Pons (tissue), 1 donor: ENCODE measurements around the gene PTPRN2.
"Not testable (repeated sequence)": the region's sequence is repeated elsewhere in the genome, so short reads cannot be mapped to it uniquely, and the experiment has no call there.

Experiments
- DNase-seq: peaks from one replicate; pipeline ENCODE4 v3.0.0-alpha.2; 2016; ENCODE audit warnings: low spot score

PTPRN2 gene

DNA sequence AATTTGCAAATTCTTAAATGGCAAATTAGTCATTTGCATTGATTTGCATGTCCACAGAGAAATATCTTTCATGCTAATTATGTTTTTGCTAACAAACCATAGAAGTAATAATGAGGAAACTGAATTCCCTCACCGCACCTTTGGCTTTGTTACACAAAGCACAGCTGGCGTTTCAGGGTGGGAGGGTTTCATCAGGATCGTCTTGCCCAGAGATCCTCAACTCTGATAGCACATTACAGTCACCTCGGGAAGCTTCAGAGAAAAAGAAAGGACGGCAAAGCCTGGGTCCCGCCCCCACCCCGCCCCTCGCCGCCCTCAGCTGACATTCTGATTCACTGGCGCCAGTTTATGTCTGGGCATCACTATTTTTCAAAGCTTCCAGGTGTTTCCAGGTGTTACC, 119.4 kb downstream of the PTPRN2 start:
- no peak for DNase-seq

DNA sequence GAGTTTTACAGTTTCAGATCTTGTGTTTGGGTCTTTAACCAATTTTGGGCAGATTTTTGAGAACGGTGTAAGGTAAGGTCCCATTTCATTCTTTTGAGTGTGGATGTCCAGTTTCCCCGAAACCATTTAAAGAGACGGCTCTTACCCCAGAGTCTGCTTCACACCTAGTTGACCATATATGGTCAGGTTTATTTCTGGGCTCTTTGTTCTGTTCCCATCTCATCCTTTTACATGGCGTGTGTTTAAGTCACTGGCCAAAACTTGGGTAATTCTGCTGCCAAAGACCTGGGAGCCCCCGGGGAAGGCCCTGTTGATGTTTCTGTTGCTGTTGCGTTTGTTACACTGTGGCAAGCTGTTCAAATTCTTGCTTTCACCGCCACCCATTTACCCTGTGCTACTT, 120.1 kb downstream of the PTPRN2 start:
- no peak for DNase-seq

- DNase-seq: no peak
These were observed 124.3 kb downstream of the PTPRN2 start for GRCh38 chr7:158463317-158463716.

DNA sequence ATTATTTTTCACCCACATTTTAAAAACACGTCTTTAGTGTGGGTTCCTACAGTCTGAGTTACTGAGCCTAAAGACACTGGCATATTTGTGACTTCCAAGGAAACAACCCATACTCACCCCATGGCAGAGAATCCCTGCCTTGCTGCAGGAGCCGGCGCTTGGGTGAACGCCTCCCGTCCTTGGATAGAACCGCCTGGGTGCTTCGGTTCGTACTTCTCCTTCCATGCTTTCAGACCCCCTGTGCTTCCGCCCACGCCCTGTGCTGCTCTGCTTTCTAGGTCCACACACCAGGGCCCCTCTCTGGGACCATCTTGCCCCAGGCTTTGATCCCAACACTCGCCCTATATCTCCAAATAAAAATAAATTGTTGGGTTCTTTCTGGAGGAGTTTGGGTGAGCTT, 125.8 kb downstream of the PTPRN2 start:
- no peak for DNase-seq

- DNase-seq: no peak
These were observed 127.0 kb downstream of the PTPRN2 start for GRCh38 chr7:158460665-158461064.

DNA sequence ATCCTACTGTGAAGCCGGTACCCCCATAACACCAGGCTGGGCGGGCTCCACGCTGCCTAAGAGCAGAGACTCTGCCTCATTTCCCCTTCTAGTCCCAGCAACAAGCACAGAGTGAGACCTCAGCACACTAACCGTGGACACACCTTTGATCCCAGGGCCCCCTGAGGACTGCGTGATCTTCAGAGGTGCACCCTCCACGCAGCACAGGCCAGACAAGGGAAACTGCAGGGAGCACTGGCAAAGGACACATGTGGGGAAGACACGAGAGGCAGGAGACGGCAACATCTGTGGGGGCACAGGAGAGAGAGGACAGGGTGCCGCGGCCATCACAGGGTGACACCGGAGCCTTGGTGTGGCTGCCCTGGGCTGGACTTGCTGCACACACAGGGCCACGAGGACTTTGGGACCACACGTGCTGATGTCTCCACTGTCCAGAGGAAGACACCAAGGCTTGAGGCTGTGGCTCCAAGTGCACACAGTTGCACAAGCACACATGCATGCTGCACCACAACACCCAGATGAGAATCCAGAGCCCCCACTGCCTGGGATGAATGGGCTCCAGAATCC, 128.8 kb downstream of the PTPRN2 start:
- no peak for DNase-seq

GRCh38 chr7:158458096-158458495, 129.5 kb downstream of the PTPRN2 start:
- no peak for DNase-seq

DNA sequence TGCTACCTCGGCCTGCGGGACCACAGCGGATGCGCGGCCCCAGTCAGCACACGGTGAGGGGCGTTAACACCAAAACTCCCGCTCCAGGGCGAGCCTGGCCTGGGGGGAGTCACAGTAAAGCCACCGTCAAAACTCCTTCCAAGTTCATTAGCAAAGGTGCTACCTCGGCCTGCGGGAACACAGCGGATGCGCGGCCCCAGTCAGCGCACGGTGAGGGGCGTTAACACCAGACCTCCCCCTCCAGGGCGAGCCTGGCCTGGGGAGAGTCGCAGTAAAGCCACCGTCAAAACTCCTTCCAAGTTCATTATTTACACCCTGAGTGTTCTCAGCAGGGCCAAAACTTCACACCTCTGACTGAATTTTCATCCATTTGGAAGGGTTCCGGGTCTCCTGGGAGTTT, 130.0 kb downstream of the PTPRN2 start:
- not testable (repeated sequence) for DNase-seq

GRCh38 chr7:158454631-158455030, 133.0 kb downstream of the PTPRN2 start:
- DNase-seq: no peak

- DNase-seq: no peak
These were observed 134.0 kb downstream of the PTPRN2 start for GRCh38 chr7:158453663-158454062.

- DNase-seq: no peak
These were observed 135.3 kb downstream of the PTPRN2 start for GRCh38 chr7:158452331-158452730.

DNA sequence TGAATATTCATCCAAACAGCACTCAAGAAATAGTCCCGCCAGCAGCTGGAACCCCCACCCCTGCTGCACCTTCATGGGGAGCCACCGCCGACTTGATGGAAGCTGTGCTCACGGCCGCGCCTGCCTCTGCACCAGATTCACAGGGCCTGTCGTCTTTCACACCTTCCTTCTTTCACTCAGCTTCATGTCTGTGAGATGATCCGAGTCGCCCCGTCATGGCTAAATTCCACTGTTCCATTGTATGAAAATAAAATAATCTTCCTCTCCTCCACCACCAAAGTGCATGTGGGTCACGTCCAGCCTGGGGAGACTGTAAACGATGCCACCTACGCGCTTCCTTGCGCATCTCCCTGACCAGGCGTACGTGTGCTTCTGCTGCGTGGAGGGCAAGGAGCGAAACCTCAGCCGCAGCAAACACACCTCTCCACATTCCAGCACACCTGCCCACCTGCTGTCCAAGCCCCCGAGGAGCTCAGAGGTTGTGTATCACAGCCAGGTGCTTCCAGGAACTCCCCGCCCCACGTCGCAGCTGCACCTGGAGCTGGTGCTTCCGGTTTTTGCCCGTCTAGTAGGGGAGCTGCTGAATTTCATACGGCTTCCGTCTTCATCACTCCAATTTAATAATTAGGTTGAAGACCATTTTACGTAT, 137.0 kb downstream of the PTPRN2 start:
- no peak for DNase-seq

DNA sequence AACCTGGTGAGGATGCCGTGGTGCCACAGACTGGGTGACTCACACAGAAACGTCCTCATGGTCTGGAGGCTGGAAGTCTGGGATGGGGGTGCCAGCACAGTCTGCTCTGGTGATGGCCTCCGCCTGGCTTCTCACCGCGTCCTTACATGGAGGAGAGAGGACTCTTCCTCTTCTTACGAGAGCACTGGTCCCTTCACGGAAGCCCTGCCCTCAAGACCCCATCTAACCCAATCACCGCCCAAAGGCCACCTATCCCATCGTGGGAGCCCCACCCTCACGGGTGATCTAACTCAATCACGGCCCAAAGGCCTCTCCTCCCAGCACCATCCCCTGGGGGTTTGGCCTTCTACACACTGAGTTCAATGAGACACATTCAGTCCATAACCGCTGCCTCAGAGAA, 137.7 kb downstream of the PTPRN2 start:
- no peak for DNase-seq

- DNase-seq: no peak
These were observed 138.4 kb downstream of the PTPRN2 start for GRCh38 chr7:158449266-158449665.

DNA sequence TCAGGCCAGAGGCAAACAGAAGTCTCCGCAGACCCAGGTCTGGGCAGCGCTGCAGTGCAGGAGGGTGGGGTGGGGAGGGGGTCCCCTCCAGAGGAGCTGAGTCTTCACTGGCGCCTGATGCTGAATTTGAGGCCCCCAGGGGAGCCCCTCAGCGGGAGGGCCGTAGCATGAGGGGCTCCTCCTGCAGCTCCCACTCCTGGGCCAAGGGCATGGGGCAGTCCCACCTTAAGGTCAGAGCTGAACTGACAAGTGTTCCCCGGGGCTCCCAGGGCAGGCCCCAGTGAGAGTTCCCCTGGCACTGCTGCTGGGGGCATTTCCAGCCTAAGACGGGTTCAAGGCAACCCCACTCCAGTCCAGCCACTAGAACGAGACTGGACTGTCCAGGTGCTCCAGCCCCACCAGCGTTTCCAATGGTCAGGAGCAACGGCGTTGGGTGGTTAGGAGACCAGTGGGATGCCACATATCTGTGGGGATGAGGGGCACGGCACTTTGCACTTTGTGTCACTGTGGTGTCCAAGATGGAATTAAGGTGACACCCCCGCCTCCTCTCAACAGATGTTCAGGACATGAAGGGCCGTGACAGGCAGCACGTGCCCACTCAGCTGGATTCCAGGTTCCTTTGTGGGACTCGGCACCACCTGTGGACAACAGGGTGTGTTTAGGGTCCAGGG, 139.1 kb downstream of the PTPRN2 start:
- no peak for DNase-seq

GRCh38 chr7:158447506-158448171, 140.0 kb downstream of the PTPRN2 start:
- no peak for DNase-seq

- no peak for DNase-seq
These were observed 140.5 kb downstream of the PTPRN2 start for GRCh38 chr7:158447151-158447505.

GRCh38 chr7:158446706-158447105, 140.9 kb downstream of the PTPRN2 start:
- DNase-seq: no peak

GRCh38 chr7:158446281-158446680, 141.3 kb downstream of the PTPRN2 start:
- DNase-seq: no peak

DNA sequence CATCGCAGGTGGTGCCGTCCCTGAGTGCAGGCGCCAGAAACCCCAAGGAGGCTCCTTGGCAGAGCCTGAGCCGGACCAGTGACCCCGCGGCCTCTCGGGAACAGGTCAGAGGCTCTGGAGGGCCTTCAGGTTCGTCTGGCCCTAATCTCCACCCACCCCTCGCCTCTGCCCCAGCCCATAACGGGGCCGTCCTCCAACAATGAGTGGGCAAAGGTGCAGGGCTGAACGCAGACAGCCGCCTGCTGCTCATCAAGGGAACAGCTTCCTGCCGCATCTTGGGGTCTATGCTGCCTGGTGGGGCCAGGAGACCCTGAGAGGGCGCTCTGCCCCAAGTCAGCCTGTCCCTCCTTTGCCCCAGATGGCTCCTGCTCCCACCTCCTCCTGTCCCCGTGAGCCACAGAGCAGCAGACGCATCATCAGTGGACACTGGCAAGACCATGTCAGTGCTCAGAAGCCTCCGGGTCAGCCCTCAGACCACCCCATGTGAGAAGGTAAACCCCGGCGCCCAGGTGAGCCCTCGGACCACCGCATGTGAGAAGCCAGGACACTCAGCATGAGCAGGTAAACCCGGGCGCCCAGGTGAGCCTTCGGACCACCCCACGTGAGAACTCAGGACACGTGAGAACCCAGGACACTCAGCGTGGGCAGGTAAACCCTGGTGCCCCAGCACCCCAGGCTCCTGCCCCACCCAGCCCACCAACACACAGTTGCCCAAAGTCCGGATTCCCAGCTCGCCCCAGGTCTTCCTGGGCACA, 142.0 kb downstream of the PTPRN2 start:
- DNase-seq: no peak

DNA sequence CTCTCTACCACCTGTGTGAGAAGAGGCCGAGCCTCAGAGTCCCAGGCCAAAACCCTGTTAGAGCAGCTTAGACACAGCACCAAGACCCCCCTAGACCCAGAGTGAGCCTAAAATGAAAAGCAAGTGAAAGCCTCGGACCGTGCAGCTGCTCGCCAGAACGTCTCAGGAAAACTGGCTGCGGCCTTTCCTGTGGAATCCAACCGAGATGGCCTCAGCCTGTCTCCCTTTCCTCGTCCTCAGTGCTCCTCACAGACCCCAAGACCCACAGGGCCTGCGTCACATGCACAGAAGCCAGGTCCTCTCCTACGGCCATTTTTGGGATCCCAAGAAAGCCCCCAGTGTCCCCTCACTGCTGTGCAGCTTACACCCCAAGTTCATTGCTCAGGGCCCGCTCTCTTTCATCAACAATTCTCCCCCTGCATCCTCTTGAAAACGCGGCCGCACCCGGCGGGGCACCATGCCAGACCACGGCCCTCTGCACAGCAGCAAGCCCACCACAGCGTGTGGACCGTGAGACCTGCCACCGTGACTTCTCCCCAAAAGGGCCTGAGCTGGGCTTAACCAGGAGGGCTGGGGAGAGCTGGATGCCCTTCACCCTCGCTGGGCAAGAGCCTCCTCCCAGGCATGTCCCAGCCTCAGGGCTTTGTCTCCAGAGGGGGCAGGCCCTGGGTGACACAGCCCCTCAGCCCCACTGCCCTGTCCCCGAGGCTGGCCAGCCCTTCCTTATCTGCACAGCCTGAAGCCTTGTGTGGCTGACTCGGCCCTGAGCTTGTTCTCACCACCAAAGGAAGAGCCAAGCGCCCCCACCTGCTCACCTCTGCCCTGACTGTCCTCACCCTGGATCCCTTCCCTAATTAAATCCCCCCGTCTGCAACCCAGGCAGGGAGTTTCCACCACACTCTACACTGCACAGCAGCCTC, 142.9 kb downstream of the PTPRN2 start:
- DNase-seq: no peak
